Activated T-helper 1 cell treated with anti-CD3 and anti-CD28 coated beads, Interleukin-2, amount 50 U/mL, for 16 hours (primary cell): ENCODE data around the gene HYI.

Experiments used
- DNase-seq, 2 donors: peaks; one replicate each; pipeline ENCODE4 v3.0.0-alpha.2; 2020; ENCODE audit warnings: low read depth in 1 of 2, low spot score in 1 of 2

Gene HYI

DNA sequence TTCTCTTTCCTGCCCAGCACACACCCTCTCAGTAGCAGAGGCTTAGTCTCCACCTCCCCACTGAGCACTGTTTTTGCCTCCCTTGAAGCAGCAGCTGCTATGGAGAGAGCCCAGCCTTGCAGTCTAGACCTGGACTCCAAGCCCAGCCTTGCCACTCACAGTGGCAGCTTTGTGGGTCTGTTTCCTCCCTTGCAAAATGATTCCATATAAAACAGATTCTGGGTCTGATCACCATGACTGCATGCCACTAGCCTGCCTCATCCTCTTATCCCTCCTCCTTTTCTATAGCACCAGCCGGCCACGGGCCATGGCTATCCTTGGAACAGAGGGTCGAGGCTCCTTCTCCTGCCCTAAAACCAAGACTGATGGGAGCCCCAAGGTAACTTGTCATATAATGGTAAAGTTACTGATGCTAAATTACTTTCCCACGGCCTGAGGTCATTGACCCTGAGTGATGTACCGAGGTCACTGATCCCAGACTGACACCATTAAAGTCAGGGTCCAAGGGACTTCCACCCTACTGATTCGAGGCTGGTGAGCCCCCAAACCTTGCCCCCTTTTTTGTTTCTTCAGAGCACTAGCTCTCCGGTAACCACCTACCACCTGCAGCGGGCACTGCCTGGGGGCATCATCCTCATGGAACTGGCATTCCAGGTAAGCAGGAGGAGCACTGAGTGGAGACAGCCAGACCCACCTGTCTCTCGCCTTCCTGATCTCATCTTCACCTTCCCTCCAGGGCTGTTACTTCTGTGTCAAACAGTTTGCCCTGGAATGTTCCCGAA is 7.9 kb downstream of the HYI start:
- DNase-seq = no peak

DNA sequence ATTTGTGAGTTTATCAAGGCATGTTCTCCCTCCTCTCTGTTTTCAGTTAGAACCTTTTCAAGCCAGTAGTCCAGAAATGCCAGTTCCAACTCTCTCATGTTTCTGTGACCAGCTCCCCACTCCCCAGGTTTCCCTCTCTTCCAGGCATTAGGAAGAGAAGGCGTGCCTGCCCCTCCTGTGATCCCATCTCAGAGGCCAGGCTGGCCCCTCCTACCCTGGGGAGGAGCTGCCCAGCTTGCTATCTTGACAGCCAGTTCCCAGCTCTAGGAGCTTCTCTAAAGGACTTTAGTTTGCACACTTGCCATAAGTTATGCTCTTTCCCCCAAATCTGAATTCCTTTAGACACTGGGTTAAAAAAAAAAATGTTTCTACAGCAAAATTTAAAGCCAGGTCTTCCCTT is 8.9 kb downstream of the HYI start:
- DNase-seq = no peak

DNA sequence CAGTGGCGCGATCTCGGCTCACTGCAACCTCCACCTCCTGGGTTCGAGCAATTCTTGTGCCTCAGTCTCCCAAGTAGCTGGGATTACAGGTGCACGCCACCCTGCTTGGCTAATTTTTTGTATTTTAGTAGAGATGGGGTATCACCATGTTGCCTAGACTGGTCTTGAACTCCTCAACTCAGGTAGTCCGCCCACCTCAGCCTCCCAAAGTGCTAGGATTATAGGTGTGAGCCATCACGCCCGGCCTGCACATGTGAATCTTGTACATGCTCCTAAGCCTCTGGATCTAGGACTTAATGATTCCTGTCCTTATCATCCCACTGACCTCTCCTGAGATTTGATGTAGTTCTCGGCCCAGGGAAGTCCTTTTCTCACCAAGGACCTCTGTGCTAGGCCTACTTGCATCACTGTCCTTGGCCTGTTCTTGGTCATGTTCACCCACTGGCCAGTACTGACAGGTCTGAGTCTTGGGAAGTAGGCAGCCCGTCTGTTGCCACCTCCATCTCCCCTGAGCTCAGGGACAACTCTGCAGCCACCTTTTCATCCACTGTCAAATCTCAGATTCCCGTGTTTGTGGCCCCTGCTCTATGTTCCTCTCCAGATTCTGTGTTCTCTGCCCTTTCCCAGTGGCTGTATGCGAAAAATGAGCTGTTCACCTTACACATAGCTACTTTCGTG is 9.4 kb downstream of the HYI start:
- no peak for DNase-seq

DNA sequence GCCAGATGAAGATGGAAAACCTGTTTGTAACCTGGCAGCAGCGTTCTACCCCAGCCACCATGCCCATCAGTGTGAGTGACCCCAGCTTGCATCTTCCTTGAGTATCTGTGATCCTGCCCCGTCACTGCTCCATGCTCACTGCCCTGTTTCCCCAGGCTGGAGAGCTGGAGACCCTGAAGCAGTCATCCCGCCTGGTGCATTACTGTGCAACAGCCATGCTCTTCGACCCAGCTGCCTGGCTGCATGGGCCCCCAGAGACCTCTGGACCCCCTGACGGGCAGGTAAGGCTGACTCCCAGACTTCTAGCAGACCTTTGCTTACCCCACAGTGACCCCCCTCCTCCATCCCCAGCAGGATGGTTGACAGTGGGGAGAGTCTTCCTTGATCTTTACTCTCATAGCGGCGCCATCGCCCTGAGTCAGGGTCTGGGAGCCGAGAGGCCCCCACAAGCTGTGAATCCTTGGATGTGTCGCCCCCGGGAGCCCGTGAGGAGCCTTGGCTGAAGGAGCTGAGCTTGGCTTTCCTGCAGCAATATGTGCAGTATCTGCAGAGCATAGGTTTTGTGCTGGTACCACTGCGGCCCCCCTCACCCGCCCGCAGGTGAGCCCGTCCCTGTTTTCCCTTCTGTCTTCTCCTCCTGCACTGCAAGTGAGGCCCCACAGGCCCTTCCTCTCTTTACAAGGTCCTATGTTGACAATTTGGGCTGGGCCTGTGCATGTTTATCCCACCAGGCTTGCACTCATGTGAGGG is 10.4 kb downstream of the HYI start:
- no peak for DNase-seq

DNA sequence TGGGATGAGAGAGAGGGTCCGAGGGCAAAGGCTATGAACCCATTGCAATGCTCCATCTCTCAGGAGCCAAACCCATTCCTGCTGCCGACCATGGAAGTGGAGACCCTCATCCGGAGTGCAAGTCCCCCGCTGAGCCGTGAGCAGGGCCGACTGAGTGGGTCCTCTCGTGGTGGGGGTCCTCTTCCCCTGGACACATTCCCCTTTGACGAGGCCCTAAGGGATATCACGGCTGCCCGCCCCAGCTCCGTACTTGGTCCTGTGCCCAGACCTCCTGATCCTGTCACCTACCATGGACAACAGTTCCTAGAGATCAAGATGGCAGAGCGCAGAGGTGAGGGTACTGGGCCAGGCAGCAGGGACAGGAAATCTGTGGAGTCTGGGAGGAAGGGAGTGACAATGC is 11.0 kb downstream of the HYI start:
- DNase-seq = no peak

DNA sequence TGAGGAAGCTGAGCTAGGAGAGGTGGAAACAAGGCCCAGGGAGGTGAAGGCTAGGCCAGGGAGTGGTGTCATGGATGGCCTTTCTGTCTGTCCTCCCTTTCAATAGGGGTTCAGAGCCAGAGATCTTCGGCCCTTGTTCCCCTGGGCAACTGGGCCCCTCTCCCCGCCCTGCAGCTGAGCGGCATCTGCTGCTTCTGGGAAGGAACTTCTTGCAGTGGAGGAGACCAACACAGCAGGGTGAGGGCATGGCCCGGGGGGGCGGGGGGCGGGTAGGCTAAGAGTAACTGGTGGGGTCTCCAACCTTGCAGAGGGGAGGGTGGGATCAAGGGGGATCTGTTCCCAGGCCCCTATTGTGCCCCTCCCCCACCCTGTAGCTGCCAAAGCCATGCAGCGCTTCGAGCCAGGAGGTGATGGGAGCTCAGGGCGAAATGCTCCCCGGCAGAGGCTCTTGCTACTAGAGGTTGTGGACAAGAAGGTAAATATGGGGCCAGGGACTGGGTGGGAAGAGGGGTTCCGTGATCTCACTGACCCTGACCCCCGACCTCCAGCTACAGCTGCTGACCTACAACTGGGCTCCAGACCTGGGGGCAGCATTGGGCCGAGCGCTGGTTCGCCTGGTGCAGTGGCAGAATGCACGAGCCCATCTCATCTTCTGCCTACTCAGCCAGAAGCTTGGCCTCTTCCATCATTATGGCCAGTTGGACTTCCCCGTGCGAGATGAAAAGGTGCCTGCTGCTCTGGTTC is 11.7 kb downstream of the HYI start:
- DNase-seq = no peak

DNA sequence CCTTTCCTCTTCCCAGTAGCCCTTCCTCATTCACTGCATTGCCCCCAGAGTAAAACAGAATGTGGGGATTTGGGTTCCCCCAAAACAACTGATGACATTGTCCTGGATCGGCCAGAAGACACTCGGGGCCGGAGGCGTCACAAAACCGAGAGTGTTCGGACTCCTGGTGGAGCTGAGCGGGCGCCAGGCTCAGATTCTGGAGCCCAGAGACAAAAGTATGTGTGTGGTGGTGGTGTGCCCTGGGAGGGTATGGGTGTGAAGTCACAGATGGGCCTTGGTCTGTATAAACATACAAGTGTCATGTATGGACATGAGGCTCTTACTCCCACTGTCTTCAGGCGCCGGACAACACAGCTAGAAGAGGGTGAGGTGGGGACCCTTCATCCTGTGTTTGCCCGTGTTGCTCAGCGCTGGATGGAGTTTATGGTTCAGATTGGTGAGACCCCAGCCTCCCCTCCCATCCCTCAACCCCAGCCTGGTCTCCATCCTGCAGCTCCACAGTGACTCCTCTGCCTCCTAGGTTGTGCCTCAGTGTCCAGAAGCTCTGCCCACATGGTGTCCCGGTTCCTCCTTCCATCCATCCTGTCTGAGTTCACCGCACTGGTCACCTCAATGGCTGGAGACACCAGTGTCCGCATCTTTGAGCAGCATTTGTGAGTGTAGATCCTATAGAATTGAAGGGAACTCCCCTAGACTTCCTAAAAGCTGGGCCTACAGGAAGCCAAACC is 12.4 kb downstream of the HYI start:
- no peak for DNase-seq

DNA sequence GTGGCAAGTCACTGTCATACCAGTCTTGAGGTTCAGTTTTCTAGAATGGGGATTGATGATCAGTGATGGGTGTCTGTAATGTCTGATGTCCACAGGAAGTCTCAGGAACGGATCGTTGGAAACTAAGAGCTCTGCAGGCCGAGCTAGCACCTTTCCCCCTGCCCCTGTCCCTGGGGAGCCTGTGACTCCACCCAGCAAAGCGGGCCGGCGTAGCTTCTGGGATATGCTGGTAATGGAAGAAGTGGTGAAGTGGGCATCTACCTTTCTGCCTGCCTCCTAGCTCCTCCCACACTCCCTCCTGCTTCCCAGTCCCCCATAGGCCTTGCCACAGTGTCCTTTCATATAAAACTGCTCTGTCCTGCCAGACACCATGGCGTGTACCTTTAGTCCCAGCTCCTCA is 13.4 kb downstream of the HYI start:
- DNase-seq = no peak

DNA sequence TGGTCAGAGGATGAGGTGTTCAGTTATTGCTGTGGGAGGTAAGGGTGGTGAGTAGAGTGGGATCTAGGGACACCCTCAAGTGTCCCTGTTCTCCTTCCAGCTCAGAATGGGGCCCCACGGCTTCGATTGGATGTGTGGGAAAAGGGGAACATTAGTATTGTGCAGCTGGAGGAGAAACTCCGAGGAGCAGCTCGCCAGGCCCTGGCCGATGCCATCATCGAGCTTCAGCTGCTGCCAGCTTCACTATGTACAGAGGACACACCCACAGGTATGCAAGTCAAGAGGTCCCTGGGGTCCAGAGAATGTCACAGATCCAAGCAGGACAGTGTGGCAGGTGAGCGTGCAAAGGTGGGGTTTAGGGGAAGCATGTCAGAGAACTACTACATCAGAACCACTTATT is 13.9 kb downstream of the HYI start:
- DNase-seq = no peak

DNA sequence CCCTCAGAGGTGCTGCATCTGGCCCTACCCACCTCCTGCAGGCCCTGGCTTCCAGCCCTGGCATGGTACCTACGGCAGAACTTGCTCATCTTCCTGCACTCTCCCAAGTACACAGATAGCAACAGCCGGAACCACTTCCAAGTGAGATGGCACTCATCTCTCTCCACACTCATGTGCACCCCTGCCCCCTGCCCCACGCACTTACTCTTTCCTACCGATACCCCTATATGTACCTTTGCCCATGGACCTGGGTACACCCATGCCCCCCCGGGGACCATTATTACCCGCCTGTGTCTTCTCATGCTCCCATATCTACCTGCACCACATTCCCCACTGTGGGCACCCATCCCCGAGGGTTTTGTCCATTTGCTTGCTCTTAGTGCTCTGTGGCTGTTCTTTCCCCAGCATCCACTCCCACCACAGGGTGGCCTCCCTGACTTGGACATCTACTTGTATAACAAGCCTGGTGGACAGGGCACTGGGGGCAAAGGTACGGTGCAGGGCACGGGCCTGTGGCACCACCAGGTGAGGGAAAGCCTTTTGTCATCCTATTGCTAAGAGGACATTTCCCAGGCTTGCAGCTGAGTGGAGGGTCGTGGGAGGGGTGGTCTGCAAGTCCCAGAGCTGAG is 14.7 kb downstream of the HYI start:
- DNase-seq = no peak

DNA sequence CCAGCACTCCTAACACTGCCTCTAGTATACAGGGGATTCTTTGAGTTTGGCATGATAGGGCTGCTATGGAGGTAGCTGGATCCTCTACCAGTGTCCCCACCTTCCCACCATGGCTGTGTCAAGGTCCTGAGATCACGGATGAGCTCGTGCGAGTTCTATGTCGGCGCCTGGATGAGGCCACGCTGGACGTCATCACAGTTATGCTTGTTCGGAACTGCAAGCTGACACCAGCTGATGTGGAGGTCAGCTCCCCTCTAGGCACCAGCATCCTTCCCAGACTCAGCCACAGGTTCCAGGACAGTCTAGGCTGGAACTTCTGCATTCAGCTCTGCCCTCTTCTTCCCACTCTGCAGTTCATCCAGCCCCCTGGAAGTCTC is 15.2 kb downstream of the HYI start:
- no peak for DNase-seq

DNA sequence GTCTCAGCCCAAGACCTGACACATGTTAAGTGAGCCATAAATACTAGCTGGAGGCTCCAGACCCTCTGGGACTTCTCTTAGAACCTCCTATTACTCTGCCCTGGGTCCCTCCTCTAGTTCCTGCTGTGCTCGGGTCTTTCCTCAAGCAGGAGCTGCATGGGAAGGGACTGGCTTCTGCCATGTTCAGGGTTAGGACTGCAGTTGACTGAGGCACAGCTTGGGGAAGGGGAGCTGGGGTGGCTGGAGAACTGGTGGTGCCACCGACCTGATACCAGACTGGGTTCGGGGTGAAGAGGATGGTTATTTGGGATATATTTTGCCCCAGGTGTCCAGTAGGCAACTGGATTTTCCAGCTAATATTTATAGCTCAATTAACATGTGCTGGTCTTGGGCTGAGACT is 15.7 kb downstream of the HYI start:
- DNase-seq = no peak

DNA sequence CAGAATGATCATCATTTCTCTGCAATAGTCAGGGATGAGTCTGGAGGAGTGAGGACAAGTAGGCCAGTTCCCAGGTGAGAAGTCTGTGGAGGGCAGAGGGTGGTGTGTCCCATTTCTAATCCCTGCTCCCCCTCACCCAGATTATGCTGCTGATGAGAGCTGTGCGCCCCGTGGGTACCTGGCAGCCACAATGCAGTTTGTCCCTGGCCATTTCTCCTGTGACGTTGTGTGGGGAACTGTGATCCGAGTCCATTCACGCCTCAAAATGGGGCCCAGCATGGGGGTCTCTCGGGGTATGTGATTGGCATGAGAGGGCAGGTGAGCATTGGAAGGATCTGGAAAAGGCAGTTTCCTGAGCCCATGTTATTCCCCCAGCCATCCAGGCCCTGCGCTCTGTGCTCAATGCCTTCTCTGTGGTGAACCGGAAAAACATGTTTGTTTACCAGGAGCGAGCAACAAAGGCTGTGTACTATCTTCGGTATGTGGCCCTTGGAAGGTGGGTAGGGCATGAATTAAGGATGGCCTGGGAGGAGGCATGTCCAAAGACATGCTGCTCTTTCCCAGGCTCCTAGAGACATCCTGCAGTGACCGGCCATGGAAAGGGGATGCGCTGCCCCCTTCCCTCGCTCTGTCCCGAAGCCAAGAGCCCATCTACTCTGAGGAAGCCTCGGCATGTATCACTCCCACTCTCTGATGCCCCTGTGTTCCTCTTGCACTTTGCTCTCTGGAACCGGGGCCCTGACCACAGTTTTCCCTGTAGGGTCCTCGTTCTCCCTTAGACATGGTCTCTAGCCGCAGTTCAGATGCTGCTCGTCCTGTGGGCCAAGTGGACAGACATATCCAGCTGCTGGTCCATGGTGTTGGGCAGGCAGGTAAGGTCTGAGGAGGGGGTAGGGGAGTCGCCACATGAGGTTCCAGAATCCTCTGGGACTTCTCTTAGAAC is 16.4 kb downstream of the HYI start:
- DNase-seq = no peak

DNA sequence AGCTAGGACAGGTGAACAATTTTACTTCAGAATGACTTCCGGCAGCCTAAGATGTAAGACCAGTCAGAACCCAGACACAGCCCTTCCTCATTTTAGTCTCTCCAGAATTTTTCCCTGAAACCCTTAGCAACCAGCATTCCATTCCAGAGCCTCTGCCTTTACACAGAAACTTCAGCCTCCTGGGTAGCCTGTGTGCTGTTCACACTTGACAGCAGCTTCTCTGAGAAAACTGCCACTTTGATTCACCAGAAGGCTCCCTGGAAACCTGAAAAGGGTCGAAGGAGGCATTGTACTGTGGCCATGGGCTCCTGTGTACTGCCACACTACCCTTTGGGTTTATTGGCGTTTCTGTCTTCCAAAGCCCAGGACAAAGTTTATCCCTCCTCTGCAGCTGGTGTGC is 17.4 kb downstream of the HYI start:
- DNase-seq = no peak

DNA sequence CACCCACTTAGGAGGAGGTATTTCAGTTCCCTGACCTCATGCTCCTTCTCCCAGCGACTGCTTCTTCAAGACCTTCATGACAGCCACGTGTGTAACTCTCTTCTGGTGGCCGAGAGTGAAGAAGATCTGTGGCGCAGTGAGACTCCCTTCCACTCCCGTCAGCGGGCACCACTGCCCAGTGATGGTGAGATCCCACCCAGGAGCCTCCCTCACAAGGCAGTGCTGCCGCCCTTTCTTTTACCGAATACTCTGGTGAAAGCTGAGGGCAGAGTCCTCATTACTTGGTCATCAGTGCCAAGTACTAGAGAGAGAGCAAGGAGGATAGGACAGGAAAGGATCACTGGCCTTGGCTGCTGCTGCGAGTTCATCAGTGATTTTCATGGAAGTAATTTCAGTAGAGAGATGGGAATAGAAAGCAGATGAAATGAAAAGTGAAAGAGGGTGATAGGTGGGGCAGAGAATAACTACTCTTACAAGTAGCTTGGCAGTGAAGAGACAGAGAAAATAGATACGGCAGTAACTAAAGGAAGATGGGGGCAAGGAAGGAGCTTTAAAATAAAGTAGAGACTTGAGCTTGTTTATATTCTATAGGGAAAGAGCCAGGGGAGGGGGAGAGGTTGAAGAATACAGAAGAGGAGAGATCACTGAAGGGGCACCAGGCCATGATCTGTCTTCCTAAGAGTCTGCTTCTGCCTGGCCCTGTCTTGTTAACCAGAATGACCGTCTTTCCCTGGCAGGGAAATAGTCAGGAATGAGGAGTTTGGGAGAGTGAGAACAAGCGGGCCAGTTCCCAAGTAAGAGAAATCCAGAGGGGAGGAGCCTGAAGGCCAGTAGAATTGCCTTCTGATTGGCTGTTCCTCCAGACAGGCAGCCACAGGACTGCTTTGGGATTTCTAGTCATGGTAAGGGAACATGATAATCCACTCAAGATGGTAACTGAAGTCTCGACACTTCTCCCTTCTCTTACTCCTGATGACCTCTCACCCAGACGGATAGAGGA is 18.3 kb downstream of the HYI start:
- no peak for DNase-seq

DNA sequence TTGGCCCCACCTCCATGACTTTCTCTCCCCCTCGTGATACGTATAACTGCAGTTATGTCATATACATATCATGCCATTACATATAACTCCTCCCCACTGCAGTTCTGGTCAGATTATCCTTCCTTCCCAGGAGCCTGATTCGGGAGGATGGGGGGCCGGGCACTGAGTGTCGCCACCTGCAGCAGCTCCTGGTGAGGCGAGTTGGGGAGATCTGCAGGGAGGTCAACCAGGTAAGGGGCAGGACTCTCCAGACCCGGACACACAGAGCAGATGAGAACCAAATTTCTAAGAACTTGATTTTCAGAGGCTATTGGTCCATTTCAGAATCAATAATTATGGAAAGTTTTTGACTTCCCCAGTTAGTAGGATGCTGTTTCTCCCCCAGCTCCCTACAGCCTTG is 19.5 kb downstream of the HYI start:
- DNase-seq = no peak

DNA sequence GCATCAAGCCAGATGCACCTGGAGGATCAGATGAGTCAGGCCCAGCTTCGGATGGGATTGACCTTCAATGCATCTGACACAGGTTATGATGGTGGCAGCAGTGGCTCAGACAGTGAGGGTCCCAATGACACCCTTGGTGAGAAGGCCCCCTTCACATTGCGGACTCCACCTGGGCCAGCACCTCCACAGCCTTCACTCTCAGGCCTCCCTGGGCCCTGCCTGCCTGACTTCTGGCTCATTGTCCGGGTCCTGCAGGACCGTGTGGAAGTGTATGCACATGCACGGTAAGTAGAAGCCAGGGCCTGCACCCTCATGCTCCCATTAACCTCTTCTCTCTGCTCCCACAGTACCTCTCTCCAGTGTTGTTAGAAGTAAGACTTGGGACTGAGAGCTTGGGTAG is 20.8 kb downstream of the HYI start:
- DNase-seq = no peak

DNA sequence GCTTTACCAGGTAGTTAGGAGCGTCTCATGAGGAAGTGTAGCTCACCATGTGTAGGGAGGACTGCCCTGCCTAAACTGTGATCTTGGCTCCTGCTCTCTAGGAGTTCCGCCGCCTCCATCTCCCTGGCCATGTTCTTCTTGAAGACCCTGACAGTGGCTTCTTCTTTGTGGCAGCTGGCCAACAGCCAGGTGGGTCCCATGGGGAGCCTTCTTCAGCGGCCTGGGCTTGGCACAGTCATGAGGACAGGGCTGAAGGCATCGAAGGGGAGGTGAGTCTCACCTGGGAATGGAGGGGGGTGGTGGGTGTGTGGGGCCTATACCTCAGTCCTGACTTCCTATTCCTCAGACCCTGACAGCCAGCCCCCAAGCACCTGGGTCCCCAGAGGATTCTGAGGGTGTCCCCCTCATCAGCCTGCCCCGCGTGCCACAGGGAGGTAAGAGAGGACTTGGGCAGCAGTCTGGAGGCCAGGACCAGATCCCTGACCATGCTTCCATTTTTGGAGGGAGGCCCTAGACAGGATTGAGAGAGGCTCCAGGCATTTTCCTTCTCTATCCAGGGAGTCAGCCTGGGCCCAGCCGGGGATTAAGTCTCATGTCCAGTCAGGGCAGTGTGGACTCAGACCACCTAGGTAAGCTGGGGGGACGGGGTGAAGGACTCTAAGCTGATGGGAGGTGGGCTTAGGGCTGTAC is 21.4 kb downstream of the HYI start:
- DNase-seq = no peak
